ENCODE data around the gene OBSL1.

The OBSL1 gene

DNA sequence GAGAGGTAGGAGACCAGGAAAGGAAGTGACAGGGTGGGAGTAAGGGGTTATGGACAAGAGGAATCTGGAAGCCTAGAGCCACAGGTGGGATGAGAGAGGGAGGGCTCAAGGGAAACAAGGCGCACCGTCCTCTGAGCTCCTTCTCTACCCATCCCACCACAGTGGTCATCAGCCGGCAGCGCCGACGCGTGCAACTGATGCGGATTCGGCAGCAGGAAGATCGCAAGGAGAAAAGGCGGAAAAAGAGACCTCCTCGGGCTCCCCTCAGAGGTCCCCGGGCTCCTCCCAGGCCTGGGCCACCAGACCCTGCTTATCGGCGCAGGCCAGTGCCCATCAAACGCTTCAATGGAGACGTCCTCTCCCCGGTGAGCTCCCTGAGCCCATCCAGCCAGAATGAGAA, 22.3 kb downstream of the OBSL1 start:
- DNase-seq, result no peak

DNA sequence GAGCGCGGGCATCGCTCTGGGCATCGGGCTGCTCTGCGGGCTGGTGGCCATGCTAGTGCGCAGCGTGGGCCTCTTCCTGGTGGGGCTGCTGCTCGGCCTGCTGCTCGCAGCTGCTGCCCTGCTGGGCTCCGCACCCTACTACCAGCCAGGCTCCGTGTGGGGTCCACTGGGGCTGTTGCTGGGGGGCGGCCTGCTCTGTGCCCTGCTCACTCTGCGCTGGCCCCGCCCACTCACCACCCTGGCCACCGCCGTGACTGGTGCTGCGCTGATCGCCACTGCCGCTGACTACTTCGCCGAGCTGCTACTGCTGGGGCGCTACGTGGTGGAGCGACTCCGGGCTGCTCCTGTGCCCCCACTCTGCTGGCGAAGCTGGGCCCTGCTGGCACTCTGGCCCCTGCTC, 23.7 kb downstream of the OBSL1 start:
- DNase-seq, result no peak

DNA sequence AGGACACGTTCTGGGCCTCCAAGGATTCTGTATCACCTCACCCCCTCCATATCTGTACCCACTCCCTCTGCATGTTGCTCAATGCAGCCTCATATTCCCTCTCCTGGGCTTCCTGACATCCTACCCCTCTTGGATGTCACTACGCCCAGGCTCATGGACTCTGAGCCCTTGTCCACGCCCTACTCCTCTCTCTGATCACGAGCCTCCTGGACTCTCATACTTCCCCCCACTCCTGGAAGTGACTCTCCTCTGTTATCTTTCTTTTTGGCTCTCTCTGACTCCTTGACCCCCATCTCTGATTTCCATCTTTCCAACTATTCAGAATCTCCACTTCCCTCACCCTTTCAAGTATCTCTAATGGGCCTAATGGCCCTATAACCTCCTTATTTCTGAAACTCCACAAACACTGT, 25.4 kb downstream of the OBSL1 start:
- DNase-seq, result no peak

DNA sequence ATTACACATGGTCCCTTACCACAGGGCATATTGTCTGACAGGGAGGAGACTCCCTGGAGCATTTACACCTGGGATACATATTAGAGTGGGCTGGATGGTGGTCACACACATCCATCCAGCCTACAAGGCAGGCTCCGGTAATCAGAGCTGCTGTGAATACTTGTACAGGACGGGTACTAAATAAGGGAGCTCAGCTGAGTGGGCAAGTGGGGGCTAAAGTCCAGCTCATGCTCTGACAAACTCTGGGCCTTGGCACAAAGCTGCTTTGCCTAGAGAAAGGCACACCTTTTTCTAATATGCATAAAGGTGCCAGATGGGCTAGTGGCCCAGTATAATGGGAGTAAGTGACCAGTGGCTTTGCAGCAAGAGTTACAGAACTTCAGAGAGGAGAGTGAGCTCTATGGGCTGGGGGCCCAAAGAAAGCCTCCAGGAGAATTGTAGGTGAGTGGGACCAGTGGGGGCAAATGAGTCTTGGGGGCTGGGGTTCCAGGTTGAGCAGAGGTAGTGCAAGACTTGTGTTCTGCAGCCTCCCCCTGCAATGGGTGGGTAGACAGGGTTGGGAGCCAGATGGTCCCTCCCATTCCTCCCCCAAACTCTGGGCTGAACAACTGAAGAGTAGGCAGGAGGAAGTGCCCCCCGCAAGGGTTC, 25.9 kb downstream of the OBSL1 start:
- DNase-seq, result no peak

DNA sequence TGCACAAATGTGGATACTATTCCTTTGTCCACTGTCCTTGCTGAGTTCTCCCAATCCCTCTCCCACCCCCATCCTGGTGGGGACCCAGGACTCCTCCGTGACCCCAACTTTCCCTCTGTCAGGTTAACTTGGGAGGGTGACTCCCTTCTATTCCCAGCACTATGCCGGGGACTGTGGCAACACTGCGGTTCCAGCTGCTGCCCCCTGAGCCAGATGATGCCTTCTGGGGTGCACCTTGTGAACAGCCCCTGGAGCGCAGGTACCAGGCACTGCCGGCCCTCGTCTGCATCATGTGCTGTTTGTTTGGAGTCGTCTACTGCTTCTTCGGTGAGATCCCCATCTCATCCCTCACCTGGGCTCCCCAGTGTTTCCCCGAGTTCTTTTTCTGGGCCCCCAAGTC, 26.8 kb downstream of the OBSL1 start:
- DNase-seq, result no peak

DNA sequence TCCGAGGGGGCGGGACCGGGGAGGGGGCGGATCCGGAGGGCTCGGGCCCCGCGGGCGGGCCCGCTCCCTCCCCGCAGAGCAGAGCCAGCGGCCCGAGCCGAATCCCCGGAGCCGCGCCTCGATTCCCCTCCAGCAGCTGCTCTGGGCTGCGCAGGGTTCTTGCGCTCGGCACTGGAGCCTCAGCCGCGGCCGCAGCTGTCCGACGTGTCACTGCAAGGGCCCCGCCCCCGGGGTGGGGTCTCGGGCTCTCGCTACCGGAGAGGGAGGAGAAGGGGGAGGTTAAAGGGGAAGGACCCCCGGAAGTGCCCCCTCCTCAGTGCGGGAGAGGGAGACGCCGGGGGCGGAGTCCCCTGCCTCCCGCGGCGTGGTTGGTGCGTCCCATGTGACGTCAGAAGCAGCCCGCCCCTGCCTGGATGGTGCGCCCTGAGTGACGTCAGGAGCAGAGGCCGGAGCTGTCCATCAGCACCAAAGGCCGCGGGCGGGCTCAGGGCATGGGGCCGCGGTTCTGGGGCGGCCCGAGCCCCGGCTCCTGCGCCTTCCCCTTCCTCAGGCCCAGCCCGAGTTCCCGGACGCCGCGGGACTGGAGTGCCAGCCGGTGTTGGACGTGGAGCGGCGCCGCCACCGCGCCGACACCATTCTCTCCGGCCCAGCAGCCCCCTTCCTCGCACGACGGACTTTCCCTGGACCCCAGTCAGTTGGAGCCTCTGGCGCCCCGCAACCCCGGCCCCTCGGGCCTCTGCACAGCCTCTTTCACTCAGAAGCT, 27.6 kb downstream of the OBSL1 start, which contains the start of the genes CHPF and TMEM198:
Gene CHPF (minus strand): TSS at position 214 of the 763 bp plus-strand sequence. CDS start 271 bp downstream, outside the sequence.
Gene TMEM198 (plus strand): TSS at position 433 of the 763 bp plus-strand sequence. CDS start 700 bp downstream, outside the sequence.
- DNase-seq, result peak; percentile 96

DNA sequence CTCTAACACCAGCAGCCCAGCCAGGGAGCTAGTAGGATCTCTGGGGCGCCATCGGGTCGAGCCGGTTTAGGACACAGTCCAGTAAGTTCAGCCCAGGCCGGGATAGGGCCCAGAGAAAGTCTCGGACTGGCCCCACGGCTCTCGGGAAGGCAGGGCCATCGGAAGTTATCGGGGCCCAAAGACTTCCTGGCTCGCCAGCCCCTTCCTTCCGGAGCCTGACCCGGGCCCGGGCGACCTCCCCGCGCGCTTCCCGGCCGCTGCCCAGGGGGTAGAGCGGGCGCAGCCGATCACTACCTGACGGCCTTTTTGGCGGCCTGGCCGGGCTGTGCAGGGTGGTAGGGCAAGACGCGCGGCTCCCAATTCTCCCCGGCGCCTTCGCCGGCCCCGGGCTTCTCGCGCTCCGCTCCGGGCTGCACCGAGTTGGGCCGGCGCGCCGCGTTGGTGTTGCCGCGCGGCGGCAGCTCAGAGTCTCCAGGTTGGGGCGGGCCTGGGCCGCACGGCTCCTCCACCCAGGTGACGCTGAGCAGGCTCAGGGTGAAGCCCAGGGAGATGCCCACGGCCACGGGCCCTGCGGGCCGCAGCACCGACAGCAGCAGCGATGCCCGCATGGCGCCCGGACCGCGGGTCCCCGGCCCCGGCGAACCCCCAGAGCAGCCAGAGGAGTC, 28.3 kb downstream of the OBSL1 start:
- DNase-seq, result peak; percentile 48

DNA sequence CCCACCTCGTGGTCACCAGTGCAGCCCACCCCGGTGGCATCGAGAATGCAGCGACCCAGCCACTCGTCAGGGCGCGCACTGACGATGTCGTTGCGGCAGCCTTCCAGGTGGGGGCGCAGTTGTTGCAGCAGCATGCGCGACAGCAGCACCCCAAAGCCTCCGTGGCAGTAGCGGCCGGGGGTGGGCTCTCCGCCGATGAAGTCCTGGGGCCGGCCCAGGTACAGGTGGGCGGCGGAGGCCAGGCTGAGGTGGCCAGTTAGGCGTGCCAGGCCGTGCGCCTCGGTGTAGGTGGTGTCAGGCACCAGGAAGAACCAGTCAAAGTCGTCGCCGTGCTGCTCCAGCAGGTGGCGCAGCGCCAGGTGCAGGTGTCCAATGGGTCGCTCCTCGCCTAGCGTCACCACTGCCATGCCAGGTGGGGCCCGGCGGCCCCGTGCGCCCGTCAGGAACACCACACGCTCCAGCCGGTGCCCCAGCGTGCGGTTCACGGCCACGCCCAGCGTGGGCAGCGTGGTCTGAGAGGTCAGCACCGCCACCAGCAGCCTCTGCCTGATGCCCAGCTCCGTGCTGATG, 29.6 kb downstream of the OBSL1 start:
- DNase-seq, result peak; percentile 46

DNA sequence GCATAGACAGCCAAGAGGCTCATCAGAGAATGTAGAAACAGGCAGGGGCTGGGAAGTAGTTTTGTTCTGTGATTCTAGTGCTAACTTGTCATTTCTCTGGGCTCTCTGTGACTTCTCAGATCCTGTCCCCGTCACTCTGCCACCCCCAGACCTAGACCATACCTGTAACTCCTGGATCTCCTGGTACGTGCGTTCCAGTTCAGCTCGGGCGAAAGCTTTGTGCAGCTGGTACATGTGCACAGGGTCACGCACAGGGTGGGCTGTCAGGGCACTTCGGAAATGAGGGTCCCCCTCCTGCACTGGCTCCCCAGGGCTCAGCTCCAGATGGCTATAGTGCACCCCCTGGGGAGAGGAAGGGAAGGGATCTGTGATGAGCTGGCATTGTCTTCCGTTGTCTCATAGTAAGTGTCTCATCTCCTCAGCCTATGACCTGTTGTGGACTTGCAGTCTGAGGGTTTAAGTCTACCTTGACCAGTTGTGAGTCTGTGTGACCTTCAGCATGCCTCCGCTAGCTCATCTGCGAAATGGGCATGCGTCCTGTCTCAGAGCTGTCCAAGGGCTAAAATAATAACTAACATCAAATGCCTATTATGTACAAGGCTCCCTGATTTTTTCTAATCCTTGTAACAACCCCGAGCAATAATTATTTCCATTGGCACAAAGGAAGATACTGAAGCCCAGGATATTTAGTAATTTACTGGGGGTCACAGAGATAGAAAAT, 30.4 kb downstream of the OBSL1 start:
- no peak for DNase-seq

DNA sequence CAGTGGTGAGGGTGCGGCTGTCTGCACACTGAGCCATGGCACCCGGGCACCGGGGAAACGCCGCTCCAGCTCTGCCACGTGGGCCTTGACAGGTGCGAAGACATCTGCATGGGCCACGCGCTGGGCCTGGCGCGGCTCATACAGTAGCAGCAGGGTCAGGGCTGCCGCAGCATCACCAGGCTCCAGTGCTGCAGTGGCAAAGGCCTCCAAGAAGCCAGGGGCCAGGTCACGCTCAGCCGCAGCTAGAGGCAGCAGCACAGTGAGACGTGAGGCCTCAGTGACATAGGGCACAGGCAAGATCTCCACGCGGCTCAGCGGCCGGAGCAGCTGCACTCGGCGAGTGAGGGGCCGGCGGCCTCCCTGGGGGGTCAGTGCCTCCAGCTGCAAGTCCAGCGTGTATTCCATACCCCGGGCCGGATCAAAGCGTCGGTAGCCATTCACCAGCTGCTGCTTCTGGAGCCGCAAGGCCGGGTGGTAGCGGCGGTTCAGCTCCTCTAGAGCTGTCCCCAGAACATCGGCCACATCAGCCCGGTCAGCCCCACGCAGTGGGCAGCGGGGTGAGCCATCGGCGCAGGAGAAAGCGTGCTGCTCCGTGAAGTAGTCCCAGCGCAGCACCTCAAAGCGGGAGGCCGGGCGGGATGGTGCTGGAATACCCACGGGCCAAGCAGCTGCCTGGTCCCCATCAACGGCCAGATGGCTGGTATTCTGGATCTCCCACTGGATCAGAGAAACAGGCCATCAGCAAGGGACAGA, 31.2 kb downstream of the OBSL1 start:
- no peak for DNase-seq

DNA sequence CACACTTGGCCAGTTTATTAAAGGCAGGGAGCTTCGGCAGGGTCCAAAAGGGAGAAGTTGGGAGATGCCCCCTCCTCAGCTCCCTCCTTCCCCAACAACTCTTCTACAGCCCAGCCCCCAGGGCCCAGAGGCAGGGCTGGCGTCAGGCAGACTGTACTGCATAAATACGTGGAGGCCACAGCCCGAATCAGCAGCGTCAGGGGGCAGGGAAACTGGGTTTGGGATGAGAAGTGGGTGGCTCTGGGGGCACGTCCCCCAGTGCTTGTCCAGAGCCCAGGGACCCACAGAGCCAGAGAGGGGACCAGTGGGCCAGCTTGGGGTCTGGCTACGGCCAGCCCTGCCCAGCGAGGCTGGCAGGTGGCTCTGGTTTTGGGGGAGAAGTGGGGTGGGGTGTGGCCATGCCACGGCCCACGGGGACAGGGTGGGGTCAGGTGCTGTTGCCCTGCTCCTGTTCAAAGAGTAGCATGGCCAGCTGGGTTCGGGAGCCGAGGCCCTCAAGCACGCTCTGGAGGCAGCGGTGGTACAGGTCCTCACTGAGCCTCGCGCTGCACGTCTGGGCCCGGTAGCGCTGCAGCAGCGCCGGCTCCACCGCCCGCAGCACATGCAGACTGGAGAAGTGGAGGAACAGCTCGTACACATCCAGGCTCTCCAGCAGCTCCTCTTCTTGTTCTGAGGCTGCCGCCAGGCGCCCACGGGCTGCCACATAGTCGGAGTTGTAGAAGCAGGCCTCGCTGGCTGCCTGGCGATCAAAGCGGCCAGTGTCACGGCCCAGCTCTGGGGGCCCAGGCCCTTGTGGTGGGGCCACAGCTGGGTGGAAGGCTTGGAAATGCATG, 32.2 kb downstream of the OBSL1 start:
- no peak for DNase-seq

DNA sequence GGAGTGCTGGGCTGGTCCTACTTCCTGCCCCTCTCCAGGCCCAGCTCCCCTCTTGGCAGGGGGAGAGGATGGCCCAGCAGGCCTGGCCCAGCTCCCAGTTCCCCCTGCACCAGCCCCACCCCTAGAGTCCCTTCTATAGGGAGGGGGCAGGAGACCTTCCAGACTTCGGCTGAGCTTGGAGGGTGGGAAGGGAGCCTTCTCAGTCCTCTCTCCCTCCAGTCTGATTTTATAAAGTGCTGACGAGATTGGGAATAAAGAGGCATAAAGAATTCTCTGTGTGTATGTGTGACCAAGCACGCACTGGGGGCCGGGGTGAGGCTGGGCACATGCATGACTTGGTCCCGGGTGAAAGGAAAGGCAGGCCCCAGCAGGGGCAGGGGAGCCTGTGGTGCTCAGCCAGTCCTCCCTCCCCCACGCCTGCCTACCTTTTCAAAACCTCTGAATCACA, 32.8 kb downstream of the OBSL1 start:
- DNase-seq, result no peak

DNA sequence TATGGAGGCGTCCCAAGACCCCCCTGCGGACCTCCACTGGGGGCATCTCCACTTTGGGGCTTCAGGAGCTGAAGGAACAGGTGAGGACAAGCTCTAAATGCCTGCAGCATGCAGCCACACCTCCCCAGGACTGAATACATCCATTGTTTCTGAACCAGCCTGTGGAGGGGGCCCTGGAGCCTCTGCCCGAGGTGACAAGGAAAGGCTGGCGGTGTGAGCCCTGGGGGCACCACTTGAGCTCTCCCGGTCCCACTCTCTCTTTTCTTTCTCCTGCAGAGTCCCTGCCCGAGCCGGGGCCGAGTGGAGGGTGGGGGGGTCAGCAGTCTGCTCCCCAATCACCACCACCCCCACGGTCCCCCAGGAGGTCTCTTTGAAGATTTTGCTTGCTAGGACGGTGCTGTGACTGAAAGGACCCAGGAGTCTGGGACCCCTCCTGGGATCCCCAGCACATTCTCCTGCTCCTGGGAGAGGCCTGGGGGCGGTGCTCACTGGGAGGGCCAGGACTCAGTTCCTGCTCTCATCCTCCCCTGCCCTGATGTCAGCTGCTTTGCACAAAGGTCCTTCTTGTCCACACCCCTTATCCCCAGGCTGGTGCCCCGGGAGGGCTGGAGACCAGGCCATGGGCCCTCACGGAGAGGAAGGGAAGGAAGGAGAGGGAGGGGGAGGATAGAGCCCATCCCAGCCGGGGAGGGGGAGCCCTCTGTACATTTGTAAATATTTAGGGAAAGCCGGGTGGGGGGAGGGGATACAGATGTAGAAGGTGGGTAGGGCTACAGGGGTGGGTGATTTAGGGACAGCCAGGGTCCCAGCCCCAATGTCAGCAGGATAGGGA, 33.5 kb downstream of the OBSL1 start:
- DNase-seq, result no peak

DNA sequence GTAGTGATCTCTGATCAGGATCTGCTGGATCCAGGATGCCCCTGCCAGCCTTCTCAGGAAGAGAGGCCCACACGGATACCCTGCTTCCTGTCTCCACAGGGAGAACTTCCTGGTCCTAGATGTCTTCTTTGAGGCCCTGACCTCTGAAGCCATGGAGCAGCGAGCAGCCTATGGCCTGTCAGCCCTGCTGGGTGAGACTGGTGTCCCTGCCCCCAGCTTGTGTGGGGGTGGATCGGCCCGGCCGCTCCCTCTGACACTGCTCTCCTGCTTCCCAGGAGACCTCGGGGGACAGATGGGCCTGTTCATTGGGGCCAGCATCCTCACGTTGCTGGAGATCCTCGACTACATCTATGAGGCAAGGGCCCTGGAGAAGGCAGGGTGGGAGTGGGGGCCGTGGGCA, 34.4 kb downstream of the OBSL1 start:
- DNase-seq, result no peak

DNA sequence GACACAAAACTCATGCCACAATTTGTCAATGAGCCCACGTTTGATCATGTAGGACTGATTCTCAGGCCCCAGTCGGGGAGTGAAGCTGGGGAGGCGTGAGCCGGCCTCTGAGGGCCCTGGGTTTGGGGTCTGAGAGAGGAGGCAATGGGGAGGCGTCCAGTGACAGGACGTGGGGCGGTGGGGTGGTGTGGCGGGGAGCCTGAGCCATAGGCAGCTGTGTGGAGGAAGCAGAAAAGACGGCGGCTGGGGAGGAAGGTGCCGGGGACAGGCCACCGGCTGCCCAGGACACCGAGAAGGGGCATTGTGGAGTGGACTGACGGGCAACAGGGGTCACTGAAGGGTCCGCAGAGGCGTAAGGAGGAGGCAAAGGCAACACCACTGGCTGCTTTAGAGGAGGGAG, 34.9 kb downstream of the OBSL1 start:
- no peak for DNase-seq

DNA sequence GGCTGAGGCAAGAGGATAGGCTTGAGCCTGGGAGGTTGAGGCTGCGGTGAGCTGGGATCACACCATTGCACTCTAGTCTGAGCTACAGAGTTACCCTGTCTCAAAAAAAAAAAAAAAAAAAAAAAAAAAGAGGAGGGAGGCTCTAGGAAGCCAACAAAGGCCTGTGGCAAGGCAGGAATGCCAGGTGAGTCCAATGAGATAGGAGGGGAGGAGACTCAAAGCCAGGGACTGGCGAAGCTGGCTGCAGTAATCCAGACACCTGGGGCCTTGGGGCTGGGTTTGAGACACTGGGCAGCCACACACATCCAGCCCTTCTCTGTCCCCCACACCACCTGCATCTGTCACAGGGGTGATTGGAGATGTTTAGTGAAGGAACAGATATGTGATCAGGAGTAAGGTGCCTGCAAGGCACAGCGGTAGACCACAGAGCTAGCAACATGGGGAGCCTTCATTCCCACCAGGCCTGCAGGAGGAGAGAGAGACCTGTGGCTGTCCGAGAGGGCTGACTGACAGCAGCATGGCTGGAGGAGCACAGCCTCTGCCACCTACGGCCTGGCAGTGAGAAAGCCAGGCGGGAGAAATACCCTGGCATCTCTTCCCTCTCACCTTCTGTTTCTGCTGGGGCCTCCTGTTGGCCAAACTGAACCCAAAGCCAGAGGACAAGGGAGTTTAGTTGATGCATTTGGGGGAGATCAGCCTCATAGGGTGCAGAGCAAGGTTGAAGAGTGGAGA, 37.2 kb downstream of the OBSL1 start:
- no peak for DNase-seq

DNA sequence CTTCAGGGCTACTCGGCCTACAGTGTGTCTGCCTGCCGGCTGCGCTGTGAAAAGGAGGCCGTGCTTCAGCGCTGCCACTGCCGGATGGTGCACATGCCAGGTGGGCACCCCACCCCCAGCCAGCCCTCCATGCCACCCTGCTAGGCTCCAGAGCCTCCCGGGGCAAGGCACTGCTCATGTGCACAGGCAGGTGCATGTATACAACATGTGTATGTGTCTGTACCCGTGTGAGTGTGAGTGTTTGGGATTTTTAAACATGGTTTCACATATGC, 39.0 kb downstream of the OBSL1 start:
- no peak for DNase-seq

DNA sequence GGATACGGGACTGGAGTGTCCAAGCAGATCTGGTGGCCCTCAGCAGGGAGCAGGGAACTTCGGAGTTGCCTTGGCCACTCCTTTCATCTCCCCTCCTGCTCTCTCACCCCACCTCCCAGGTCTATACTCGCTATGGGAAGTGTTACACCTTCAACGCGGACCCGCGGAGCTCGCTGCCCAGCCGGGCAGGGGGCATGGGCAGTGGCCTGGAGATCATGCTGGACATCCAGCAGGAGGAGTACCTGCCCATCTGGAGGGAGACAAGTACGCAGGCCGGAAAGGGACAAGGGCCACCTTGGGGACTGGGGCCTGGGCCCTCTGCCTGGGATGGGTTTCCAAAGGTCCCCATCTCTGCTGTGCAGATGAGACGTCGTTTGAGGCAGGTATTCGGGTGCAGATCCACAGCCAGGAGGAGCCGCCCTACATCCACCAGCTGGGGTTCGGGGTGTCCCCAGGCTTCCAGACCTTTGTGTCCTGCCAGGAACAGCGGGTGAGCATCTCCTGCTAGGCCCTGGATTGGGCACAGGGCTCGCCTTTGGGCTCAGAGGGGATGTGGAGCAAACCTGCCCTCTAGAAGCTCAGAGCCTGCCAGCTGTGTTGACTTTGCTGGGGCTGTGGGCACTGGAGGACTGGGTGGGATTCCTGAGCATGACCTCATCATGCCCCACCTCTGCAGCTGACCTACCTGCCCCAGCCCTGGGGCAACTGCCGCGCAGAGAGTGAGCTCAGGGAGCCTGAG, 39.5 kb downstream of the OBSL1 start:
- no peak for DNase-seq

Data from HCEC 1CT (cell line).